ENCODE data around the gene SMIM43. TPM values are rescaled to one million over a fixed set of nuclear protein-coding genes. Genes with fewer than 3 reads are reported as not detected.

SMIM43 gene
- total and polyA plus RNA-seq, 2 of the 8 experiments (the other 6 are each of a cell fraction or from before 2014, with no cell fraction given): 0.50 to 0.94 TPM

- 84% methylated on average over 3 of the region's 3 CpGs; no CpG with 5 or more reads in 1 of the 2 experiments for WGBS, 2 experiments (ENCODE audit: extremely low coverage in 1 of 2, insufficient coverage in 1 of 2, insufficient read length in 1 of 2, insufficient replicate concordance in 2 of 2, low coverage in 1 of 2, low lambda C conversion rate in 2 of 2, missing lambda C conversion rate in 1 of 2)
- no peak overlapping the region for H3K27ac ChIP-seq (ENCODE audit: low read depth, low read length)
- no peak for FAIRE-seq
- TF ChIP-seq CHD1 (IDR thresholded peaks at IDR 0.05; ENCODE audit: low read depth, low read length) (no peak), BCL11A (IDR thresholded peaks at IDR 0.05; ENCODE audit: low read depth in 2 of 2, low read length in 2 of 2) (no peak), PHF8 (conservative IDR thresholded peaks at IDR 0.05; ENCODE audit: low read depth, low read length) (no peak), TCF12 (IDR thresholded peaks at IDR 0.05; ENCODE audit: low read depth, low read length) (no peak), SIN3A (conservative IDR thresholded peaks at IDR 0.05 in 1 of 2, IDR thresholded peaks at IDR 0.05 in 1 of 2; ENCODE audit: low read depth in 1 of 2, low read length in 2 of 2) (no peak), ASH2L (IDR thresholded peaks at IDR 0.05; ENCODE audit: low read length) (no peak), FOSL1 (IDR thresholded peaks at IDR 0.05; ENCODE audit: insufficient read depth, low read depth, low read length) (no peak), USF2 (IDR thresholded peaks at IDR 0.05; ENCODE audit: low read length) (no peak), TEAD4 (IDR thresholded peaks at IDR 0.05; ENCODE audit: low read depth, low read length) (no peak), JUN (IDR thresholded peaks at IDR 0.05; ENCODE audit: low read depth, low read length) (no peak), SIX5 (IDR thresholded peaks at IDR 0.05; ENCODE audit: low read depth, low read length) (no peak), ATF2 (IDR thresholded peaks at IDR 0.05; ENCODE audit: low read length) (no peak)
Observed at GRCh38 chr4:121728798-121729226, 36.2 kb downstream of the SMIM43 start.

More at GRCh38 chr4:121728798-121729226, 36.2 kb downstream of the SMIM43 start:
- Histone ChIP-seq H3K14ac (ENCODE audit: insufficient read length) (no peak overlapping the region), H2BK5ac (ENCODE audit: low read depth, low read length) (no peak overlapping the region), H4K91ac (replicated peaks; ENCODE audit: insufficient read length, low read length) (no peak overlapping the region), H3K23me2 (ENCODE audit: low read depth, low read length) (no peaks in the 10 kb centered on the region), H2AFZ (ENCODE audit: low read length) (no peak overlapping the region), H3K18ac (ENCODE audit: extremely low read depth, low read length) (no peak overlapping the region), H3K79me1 (ENCODE audit: low read depth, low read length) (no peaks in the 10 kb centered on the region), H3K9ac (replicated peaks in 1 of 4; ENCODE audit: extremely low read depth in 1 of 4, low read depth in 3 of 4, low read length in 3 of 4) (no peak overlapping the region), H3K79me2 (ENCODE audit: control insufficient read depth in 1 of 2, insufficient read depth in 2 of 2, low read length in 2 of 2) (no peaks in the 10 kb centered on the region), H4K20me1 (replicated peaks in 1 of 2; ENCODE audit: control insufficient read depth in 1 of 2, insufficient read depth in 2 of 2, low read length in 2 of 2) (no peaks in the 10 kb centered on the region), H2BK12ac (ENCODE audit: low read depth, low read length) (no peak overlapping the region), H2BK20ac (ENCODE audit: low read length) (no peak overlapping the region), H2BK15ac (ENCODE audit: low read length) (no peak overlapping the region), H3K4me2 (ENCODE audit: insufficient read depth in 1 of 2, low read depth in 2 of 2, low read length in 2 of 2) (no peak overlapping the region), H3K23ac (ENCODE audit: insufficient read length) (no peak overlapping the region), H3K36me3 (ENCODE audit: control insufficient read depth in 2 of 4, insufficient read depth in 4 of 4, low read length in 3 of 4) (no peaks in the 10 kb centered on the region), H3K56ac (replicated peaks; ENCODE audit: insufficient read length, low read depth, low read length) (no peak overlapping the region), H3K4me1 (replicated peaks in 1 of 4; ENCODE audit: control insufficient read depth in 3 of 4, insufficient read depth in 4 of 4, low read length in 3 of 4) (peaks cover 0 to 4% (median 0%) of the 10 kb centered on the region in 4 experiments; a peak in 1 of 7 replicates), H2BK120ac (replicated peaks; ENCODE audit: low read depth, low read length) (no peak overlapping the region), H3K4me3 (ENCODE audit: extremely low read depth in 1 of 4, insufficient read depth in 2 of 4, low read depth in 3 of 4, low read length in 4 of 4) (no peak overlapping the region), H4K8ac (ENCODE audit: extremely low read depth, insufficient read depth, low read length) (no peak overlapping the region), H3K4ac (replicated peaks; ENCODE audit: insufficient read length, low read depth, low read length) (no peak overlapping the region), H3K9me3 (ENCODE audit: insufficient read depth in 2 of 2, low read depth in 1 of 2, low read length in 1 of 2) (no peaks in the 10 kb centered on the region), H2AK5ac (ENCODE audit: low read depth, low read length) (no peak overlapping the region), H3K27me3 (replicated peaks in 1 of 4; ENCODE audit: control insufficient read depth in 3 of 4, extremely low read depth in 1 of 4, insufficient read depth in 3 of 4, low read length in 3 of 4) (no peaks in the 10 kb centered on the region), H4K5ac (ENCODE audit: insufficient read length, low read depth, low read length) (no peak overlapping the region)
- DNase-seq (ENCODE audit: low read depth in 1 of 2, low spot score in 2 of 2): no peak
- ChIA-PET CTCF (ENCODE audit: partially characterized antibody) (interaction anchor here (0.7 to 1.4 kb wide), 5 partner anchors 11 to 357 kb away, joined by 3 to 5 read pairs (median 4); no protein-coding TSS in a partner anchor), POLR2A (ENCODE audit: partially characterized antibody) (no interaction called here)

Data from H1 (cell line).